ENCODE data around the gene ZCWPW2. TPM values are rescaled to one million over a fixed set of nuclear protein-coding genes. Genes with fewer than 3 reads are reported as not detected.

ZCWPW2 gene
- under 1 TPM in 2 of 4 donors, not detected in 2; 0.25 to 0.74 TPM for total RNA-seq

GRCh38 chr3:28348629-28349468, at the start of gene ZCWPW2, which contains the start of gene AZI2:
Gene ZCWPW2 (plus strand): TSS chr3:28348721. CDS start chr3:28413069, 64,348 bp downstream.
Gene AZI2 (minus strand): TSS chr3:28348824. CDS start chr3:28340617, 8,207 bp downstream.
- DNase-seq (ENCODE audit: low spot score), result peak; percentile 84
- TF ChIP-seq, protein P1, sequence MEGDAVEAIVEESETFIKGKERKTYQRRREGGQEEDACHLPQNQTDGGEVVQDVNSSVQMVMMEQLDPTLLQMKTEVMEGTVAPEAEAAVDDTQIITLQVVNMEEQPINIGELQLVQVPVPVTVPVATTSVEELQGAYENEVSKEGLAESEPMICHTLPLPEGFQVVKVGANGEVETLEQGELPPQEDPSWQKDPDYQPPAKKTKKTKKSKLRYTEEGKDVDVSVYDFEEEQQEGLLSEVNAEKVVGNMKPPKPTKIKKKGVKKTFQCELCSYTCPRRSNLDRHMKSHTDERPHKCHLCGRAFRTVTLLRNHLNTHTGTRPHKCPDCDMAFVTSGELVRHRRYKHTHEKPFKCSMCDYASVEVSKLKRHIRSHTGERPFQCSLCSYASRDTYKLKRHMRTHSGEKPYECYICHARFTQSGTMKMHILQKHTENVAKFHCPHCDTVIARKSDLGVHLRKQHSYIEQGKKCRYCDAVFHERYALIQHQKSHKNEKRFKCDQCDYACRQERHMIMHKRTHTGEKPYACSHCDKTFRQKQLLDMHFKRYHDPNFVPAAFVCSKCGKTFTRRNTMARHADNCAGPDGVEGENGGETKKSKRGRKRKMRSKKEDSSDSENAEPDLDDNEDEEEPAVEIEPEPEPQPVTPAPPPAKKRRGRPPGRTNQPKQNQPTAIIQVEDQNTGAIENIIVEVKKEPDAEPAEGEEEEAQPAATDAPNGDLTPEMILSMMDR (IDR thresholded peaks at IDR 0.05), result no peak
- peak; percentile 98 for ATAC-seq (ENCODE audit: low FRiP score)

- DNase-seq (ENCODE audit: low spot score), result no peak
- ATAC-seq (ENCODE audit: low FRiP score), result no peak
These were observed 48.8 kb upstream of the ZCWPW2 start for GRCh38 chr3:28299705-28300104.

DNA sequence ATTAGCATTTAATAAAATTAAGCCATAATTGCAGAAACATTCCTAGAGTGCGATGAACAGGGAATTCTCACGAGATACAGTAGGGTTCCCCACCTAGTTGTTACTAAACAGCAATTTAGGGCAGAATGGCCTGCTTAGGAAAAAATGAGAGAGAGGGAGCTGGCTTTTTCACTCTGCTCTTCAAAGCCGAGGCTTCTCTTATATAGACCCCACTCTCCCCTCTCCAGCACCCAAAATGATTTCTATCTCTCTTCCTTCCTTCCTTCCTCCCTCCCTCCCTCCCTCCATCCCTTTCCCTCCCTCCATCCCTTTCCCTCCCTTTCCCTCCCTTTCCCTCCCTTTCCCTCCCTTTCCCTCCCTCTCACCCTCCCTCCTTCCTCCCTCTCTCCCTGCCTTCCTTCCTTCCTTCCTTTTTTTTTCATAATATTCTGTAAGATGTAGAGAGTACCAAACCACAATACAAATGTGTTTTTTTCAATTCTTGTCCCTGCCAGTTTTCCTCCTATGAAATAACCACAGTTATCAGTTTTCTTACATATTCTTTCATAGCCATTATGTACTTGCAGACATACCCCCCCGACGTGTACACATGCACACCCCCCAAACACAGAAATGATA, 48.1 kb upstream of the ZCWPW2 start:
- TF ChIP-seq, protein P1 (IDR thresholded peaks at IDR 0.05), result no peak
- ATAC-seq (ENCODE audit: low FRiP score) (no peak), DNase-seq (ENCODE audit: low spot score) (no peak)

More at GRCh38 chr3:28299705-28300104, 48.8 kb upstream of the ZCWPW2 start:
- TF ChIP-seq, protein P1 (IDR thresholded peaks at IDR 0.05), result no peak

GRCh38 chr3:28301688-28302087, 46.8 kb upstream of the ZCWPW2 start:
- TF ChIP-seq, protein P1 (IDR thresholded peaks at IDR 0.05), result no peak
- no peak for DNase-seq (ENCODE audit: low spot score)
- ATAC-seq (ENCODE audit: low FRiP score), result no peak

DNA sequence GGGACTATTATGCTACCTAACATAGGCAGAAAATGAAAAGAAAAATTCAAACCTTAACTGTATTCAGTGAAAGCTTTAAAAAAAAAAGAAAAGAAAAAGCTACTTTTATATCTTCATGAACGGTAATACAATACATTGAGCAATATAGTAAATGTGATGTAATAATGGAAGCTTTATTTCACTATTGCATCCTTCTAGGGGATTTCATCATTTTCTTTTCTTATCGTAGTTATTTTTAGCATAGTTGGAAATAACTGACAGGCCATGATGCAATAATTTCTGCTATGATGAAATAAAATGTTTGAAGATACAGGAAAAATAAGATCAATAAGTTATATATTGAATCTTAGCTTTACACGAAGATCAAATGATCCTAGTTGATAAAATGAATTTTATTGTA, 40.3 kb upstream of the ZCWPW2 start:
- TF ChIP-seq, protein P1 (IDR thresholded peaks at IDR 0.05), result no peak
- DNase-seq (ENCODE audit: low spot score), result no peak

GRCh38 chr3:28315711-28316110, 32.8 kb upstream of the ZCWPW2 start:
- ATAC-seq (ENCODE audit: low FRiP score) (no peak), DNase-seq (ENCODE audit: low spot score) (no peak)
- TF ChIP-seq, protein P1 (IDR thresholded peaks at IDR 0.05), result no peak

More for the DNA sequence above, 40.3 kb upstream of the ZCWPW2 start:
- ATAC-seq (ENCODE audit: low FRiP score), result no peak
